Fibroblast of pulmonary artery (primary cell): ENCODE data around the gene DNAJC6.
A peak's percentile ranks its signal among the peaks of the same experiment; 100 is the strongest.

Source experiments
- DNase-seq: peaks from one replicate; pipeline ENCODE4 v3.0.0-alpha.2; 2010; ENCODE audit warnings: low read depth
- H3K4me3 ChIP-seq: replicated peaks from 2 replicates; pipeline ENCODE4 v1.5.1; 2011; ENCODE audit warnings: low read depth, mild to moderate bottlenecking, control low read depth, low read length, moderate library complexity
- CTCF ChIP-seq: IDR thresholded peaks from 2 replicates; pipeline ENCODE4 v1.5.1; 2011; ENCODE audit warnings: mild to moderate bottlenecking, control low read depth, low read length, inconsistent platforms; ENCODE audit errors: missing control alignments

The DNAJC6 gene

GRCh38 chr1:65420590-65421350 lies 111.4 kb downstream of the DNAJC6 start, which contains the start of the genes LEPR and LEPROT:
Gene LEPR (plus strand): TSS chr1:65420668. CDS start chr1:65565566, 144,898 bp downstream.
Gene LEPROT (plus strand): TSS chr1:65420668. CDS start chr1:65420725, 57 bp downstream.
- no peak for DNase-seq
- no peak for TF ChIP-seq CTCF
- H3K4me3 ChIP-seq, result peak within 1 kb of the TSS; percentile 89

GRCh38 chr1:65421351-65422025 lies 112.1 kb downstream of the DNAJC6 start:
- peak overlapping the region; percentile 89 for H3K4me3 ChIP-seq
- peak; percentile 70 for DNase-seq
- no peak for TF ChIP-seq CTCF

- DNase-seq, result peak; percentile 44
- peak overlapping the region; percentile 89 for H3K4me3 ChIP-seq
- no peak for TF ChIP-seq CTCF
Observed at GRCh38 chr1:65422241-65423203, 113.2 kb downstream of the DNAJC6 start.

GRCh38 chr1:65423884-65424572 lies 114.7 kb downstream of the DNAJC6 start:
- peak; percentile 93 for DNase-seq
- no peak overlapping the region for H3K4me3 ChIP-seq
- no peak for TF ChIP-seq CTCF

GRCh38 chr1:65424573-65424889 lies 115.2 kb downstream of the DNAJC6 start:
- no peak for DNase-seq
- no peak overlapping the region for H3K4me3 ChIP-seq
- TF ChIP-seq CTCF, result no peak

GRCh38 chr1:65425006-65425405 lies 115.7 kb downstream of the DNAJC6 start:
- DNase-seq, result no peak
- no peak for TF ChIP-seq CTCF
- H3K4me3 ChIP-seq, result no peak overlapping the region
